LoVo (cell line): ENCODE measurements around the gene AMOTL2.

Experiments
- DNase-seq: peaks from one replicate; pipeline ENCODE4 v3.0.0-alpha.2; 2016; ENCODE audit warnings: low spot score

AMOTL2 gene

GRCh38 chr3:134378818-134379217 lies 4.6 kb upstream of the AMOTL2 start:
- no peak for DNase-seq

GRCh38 chr3:134378384-134378783 lies 4.1 kb upstream of the AMOTL2 start:
- DNase-seq, result no peak

- no peak for DNase-seq
Measured at GRCh38 chr3:134377896-134378295, 3.6 kb upstream of the AMOTL2 start.

- DNase-seq, result no peak
Measured at GRCh38 chr3:134376786-134377426, 2.7 kb upstream of the AMOTL2 start.

GRCh38 chr3:134376385-134376765 lies 2.1 kb upstream of the AMOTL2 start:
- DNase-seq, result no peak

- DNase-seq, result no peak
Measured at GRCh38 chr3:134375582-134376384, 1.5 kb upstream of the AMOTL2 start.

- peak; percentile 88 for DNase-seq
Measured at GRCh38 chr3:134374791-134375581, 739 bp upstream of the AMOTL2 start.

- peak; percentile 82 for DNase-seq
Measured at GRCh38 chr3:134373271-134374104, 759 bp downstream of the AMOTL2 start.

- DNase-seq, result no peak
Measured at GRCh38 chr3:134372396-134373270, 1.6 kb downstream of the AMOTL2 start.

- no peak for DNase-seq
Measured at GRCh38 chr3:134371542-134372324, 2.5 kb downstream of the AMOTL2 start.

- no peak for DNase-seq
Measured at GRCh38 chr3:134370611-134371531, 3.4 kb downstream of the AMOTL2 start.

GRCh38 chr3:134369861-134370596 lies 4.2 kb downstream of the AMOTL2 start:
- DNase-seq, result no peak

GRCh38 chr3:134369231-134369741 lies 5.0 kb downstream of the AMOTL2 start:
- DNase-seq, result no peak

GRCh38 chr3:134368751-134369105 lies 5.5 kb downstream of the AMOTL2 start:
- no peak for DNase-seq

GRCh38 chr3:134367869-134368750 lies 6.1 kb downstream of the AMOTL2 start:
- DNase-seq, result no peak

- DNase-seq, result no peak
Measured at GRCh38 chr3:134366928-134367811, 7.1 kb downstream of the AMOTL2 start.
